Esophagus (tissue), 2 donors: ENCODE results near the gene KRT6B. TPM values are rescaled to one million over a fixed set of nuclear protein-coding genes. Genes with fewer than 3 reads are reported as not detected.

Experiments used
- H3K27ac ChIP-seq, 2 donors: one replicate each; pipeline ENCODE4 v1.5.1; 2013; ENCODE audit warnings: low read depth in 2 of 2, mild to moderate bottlenecking in 2 of 2, inconsistent platforms in 1 of 2, low read length in 1 of 2, moderate library complexity in 1 of 2
- H3K27me3 ChIP-seq, 2 donors: one replicate each; pipeline ENCODE4 v1.6.1; 2013; ENCODE audit warnings: low read length in 2 of 2, control low read depth in 1 of 2, mild to moderate bottlenecking in 1 of 2; ENCODE audit not compliant: insufficient read depth in 2 of 2, control insufficient read depth in 1 of 2
- H3K36me3 ChIP-seq, 2 donors: one replicate each; pipeline ENCODE4 v1.6.1; 2013; ENCODE audit warnings: low read length in 1 of 2; ENCODE audit not compliant: control insufficient read depth in 2 of 2, insufficient read depth in 2 of 2
- H3K4me1 ChIP-seq, 2 donors: one replicate each; pipeline ENCODE4 v1.6.1; 2013; ENCODE audit warnings: low read length in 1 of 2; ENCODE audit not compliant: control insufficient read depth in 2 of 2, insufficient read depth in 2 of 2
- H3K4me3 ChIP-seq, 2 donors: one replicate each; pipeline ENCODE4 v1.5.1; 2013; ENCODE audit warnings: low read length in 2 of 2, mild to moderate bottlenecking in 2 of 2, low read depth in 1 of 2, moderate library complexity in 1 of 2
- H3K9me3 ChIP-seq, 2 donors: one replicate each; pipeline ENCODE4 v1.6.1; 2013; ENCODE audit warnings: mild to moderate bottlenecking in 2 of 2, low read depth in 1 of 2, low read length in 1 of 2, moderate library complexity in 1 of 2; ENCODE audit not compliant: control insufficient read depth in 2 of 2, insufficient read depth in 1 of 2
- WGBS, 2 donors: extraction: QIAGEN DNeasy Blood & Tissue Kit; methylation state at CpG; one replicate each; pipeline ENCODE4 v1.1.7; 2013; 5-methylcytosine and 5-hydroxymethylcytosine counted together
- polyA plus RNA-seq, 2 donors: library from polyadenylated mRNA; stranded (reverse); fragments of 200-250 nt; gene quantifications; one replicate each; pipeline ENCODE4 v1.2.3, GENCODE V29; 2013
- donor health status: healthy with polysubstance abuse.
- donor health status: Bipolar disorder and iron deficiency.

KRT6B gene
- polyA plus RNA-seq, 2 donors: 106 to 453 TPM

DNA sequence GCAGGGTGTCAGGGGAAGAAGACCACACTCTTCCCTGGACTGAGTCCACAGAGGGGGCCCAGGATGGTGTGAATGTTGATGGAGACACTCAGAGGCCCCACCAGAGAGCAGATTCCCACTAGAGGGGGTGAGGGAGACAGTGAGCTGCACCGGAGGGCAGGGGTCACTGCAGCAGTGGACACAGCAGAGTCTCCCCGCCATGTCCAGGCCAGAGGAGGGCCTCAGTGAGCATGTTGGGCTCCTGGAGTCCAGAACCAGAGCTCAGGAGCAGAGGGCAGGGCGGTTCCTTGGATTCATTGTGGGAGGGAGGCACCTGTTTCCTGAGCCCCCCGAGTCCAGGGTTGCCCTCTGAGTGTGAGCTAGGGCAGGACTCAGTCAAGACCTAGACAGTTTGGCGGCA lies 44.0 kb downstream of the KRT6B start:
- Histone ChIP-seq H3K27ac (no peak overlapping the region), H3K4me3 (no peak overlapping the region), H3K27me3 (no peaks in the 10 kb centered on the region), H3K9me3 (no peaks in the 10 kb centered on the region), H3K36me3 (no peaks in the 10 kb centered on the region), H3K4me1 (peaks cover 0 to 4% of the 10 kb centered on the region in 2 donors)
- 88 to 93% methylated on average over 5 of the region's 5 CpGs for WGBS, 2 donors

DNA sequence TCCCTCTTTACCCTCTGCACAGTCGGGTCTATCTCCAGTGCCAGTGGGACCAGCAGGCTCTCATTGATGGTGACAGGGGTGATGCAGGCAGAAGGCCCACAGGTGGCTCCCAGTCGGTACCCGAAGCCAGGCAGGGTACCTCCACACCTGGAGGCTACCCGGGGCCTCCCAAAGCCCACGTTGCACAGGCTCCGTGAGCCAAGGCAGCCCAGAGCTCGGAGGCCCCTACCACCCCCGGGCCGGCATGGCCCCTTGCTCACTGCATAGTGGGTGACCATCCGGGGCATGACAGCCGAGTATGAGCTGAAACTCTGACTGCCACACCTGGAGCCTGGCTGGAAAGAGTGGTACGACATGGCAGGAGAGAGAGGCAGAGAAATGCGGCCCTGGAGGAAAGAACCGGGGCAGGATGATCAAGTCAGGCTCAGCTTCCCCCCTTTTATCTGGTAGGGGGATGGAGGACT lies 46.0 kb downstream of the KRT6B start, which contains the start of gene KRT82:
KRT82 (minus strand) TSS at position 414 of the 464 bp plus-strand sequence; CDS start at position 356, 58 bp downstream.
- H3K27me3 ChIP-seq: no peaks in the 10 kb centered on the region
- H3K4me1 ChIP-seq: no peaks in the 10 kb centered on the region
- 92 to 94% methylated on average over 14 of the region's 14 CpGs for WGBS, 2 donors
- no peaks in the 10 kb centered on the region for H3K36me3 ChIP-seq
- H3K9me3 ChIP-seq: no peaks in the 10 kb centered on the region
- no peak within 1 kb of the TSS for H3K27ac ChIP-seq
- no peak within 1 kb of the TSS for H3K4me3 ChIP-seq

DNA sequence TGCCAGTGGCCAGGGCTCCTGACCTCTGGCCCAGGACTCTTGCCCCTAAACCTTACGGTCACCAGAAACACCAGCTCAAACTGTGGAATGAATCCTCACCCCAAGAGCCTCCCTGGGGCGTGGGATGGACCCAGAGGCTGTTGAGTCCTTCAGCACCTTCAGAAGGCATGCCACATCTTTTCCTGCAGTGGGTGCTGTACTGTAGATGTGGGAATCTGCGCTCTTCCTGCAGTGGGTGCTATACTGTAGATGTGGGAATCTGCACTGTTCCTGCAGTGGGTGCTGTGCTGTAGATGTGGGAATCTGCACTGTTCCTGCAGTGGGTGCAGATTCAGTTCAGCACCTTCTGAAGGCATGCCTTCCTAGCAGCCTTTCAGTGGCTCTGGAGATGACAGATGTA lies 47.0 kb downstream of the KRT6B start:
- no peaks in the 10 kb centered on the region for H3K4me1 ChIP-seq
- H3K27me3 ChIP-seq: no peaks in the 10 kb centered on the region
- H3K27ac ChIP-seq: no peak overlapping the region
- no peaks in the 10 kb centered on the region for H3K36me3 ChIP-seq
- no peak overlapping the region for H3K4me3 ChIP-seq
- no peaks in the 10 kb centered on the region for H3K9me3 ChIP-seq
- WGBS, 2 donors: 83 to 91% methylated on average over 3 of the region's 3 CpGs

DNA sequence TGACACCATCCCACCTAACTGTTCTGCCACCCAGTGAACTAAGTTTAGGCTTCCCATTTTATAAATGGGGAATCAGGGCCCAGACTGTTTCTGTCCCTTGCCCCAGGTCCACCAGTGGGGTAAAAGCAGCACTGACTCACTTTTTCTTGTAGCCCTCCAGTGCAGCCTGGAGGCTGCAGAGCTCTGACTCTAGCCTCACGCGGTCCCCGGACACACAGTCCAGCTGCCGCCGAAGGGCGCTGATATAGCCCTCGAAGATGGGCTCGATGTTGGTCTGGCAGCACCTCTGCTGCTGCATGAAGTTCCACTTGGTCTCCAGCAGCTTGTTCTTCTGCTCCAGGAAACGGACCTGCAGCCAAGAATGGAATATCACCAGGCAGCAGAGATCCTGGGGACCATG lies 48.4 kb downstream of the KRT6B start:
- H3K4me3 ChIP-seq: no peak overlapping the region
- 93 to 94% methylated on average over 9 of the region's 9 CpGs for WGBS, 2 donors
- no peaks in the 10 kb centered on the region for H3K27me3 ChIP-seq
- H3K36me3 ChIP-seq: no peaks in the 10 kb centered on the region
- H3K9me3 ChIP-seq: no peaks in the 10 kb centered on the region
- H3K27ac ChIP-seq: no peak overlapping the region
- H3K4me1 ChIP-seq: no peaks in the 10 kb centered on the region

DNA sequence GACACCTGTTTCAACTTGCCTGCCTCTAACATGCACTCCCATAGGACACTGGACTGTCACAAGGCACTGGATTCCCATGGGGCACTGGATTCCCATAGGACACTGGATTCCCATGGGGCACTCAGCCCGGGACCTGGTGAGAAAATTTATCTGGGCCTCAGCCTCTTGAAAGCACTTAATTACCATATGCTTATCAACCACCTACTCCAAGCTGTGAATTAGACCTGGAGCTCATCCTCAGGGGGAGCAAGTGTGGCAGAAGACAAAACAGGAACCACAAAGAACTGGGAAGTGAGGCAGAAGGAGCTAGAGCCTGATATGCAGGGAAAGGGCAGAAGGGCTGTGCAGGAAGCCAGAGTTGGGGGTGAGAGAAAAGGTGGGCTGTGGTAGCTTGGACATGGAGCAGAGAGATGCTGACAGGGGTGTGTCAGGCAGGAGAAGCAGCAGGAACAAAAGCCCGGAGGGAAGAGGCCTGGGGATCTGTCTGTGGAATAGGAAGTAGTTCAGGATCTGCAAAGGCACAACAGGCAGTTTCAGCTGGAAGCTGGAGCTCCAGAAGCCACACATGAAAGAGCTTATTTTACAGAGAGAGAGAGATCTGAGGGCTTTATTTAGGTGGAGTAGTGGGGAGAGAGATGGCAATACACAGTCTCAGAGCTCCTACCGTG lies 48.9 kb downstream of the KRT6B start:
- no peaks in the 10 kb centered on the region for H3K9me3 ChIP-seq
- WGBS, 2 donors: 68 to 72% methylated on average over 3 of the region's 3 CpGs
- H3K4me1 ChIP-seq: no peaks in the 10 kb centered on the region
- no peak overlapping the region for H3K4me3 ChIP-seq
- H3K27me3 ChIP-seq: no peaks in the 10 kb centered on the region
- no peak overlapping the region for H3K27ac ChIP-seq
- H3K36me3 ChIP-seq: no peaks in the 10 kb centered on the region

DNA sequence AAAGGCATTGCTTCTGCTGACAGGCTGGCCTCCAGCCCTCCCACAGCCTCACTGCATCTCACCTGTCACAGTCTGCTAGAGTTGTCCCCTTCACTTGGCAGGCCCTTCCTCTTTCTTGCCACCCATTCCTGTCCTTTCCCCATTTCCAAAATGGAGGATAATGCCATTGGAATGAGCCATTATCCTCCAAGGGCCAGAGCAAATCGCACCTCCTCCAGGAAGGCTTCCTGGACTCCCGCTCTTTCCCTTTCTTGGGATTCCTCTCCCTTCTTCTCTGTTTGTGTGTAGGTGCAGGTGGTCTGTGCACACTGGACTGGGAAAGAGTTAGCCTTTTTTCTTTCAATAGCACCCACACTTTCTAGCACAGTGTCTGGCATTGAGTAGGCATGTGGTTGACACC lies 49.6 kb downstream of the KRT6B start:
- Histone ChIP-seq H3K27ac (no peak overlapping the region), H3K9me3 (no peaks in the 10 kb centered on the region), H3K27me3 (no peaks in the 10 kb centered on the region), H3K4me1 (no peaks in the 10 kb centered on the region), H3K4me3 (no peak overlapping the region), H3K36me3 (no peaks in the 10 kb centered on the region)
- 95 to 100% methylated on average over 2 of the region's 2 CpGs for WGBS, 2 donors

DNA sequence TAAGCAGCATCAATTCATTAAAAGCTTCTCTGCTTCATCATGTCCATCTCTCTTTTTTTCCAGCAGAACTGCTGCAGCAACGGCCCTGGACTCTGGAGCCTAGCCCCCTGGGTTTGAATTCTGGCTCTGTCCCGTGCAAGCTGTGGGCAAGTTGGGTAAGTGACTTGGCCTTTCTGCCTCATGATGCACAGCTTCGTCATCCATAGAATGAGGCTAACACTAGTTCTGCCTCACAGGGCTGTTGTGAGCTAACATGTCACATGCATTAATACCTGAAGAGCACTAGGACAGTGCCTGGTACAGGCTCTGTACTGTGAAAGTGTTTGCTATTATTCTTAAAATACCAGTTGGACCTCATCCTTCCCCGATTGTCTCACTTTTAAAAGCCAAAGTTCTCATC lies 50.0 kb downstream of the KRT6B start:
- WGBS, 2 donors: 81 to 83% methylated on average over 4 of the region's 4 CpGs
- Histone ChIP-seq H3K36me3 (no peaks in the 10 kb centered on the region), H3K27ac (no peak overlapping the region), H3K4me3 (no peak overlapping the region), H3K27me3 (no peaks in the 10 kb centered on the region), H3K4me1 (no peaks in the 10 kb centered on the region), H3K9me3 (no peaks in the 10 kb centered on the region)

DNA sequence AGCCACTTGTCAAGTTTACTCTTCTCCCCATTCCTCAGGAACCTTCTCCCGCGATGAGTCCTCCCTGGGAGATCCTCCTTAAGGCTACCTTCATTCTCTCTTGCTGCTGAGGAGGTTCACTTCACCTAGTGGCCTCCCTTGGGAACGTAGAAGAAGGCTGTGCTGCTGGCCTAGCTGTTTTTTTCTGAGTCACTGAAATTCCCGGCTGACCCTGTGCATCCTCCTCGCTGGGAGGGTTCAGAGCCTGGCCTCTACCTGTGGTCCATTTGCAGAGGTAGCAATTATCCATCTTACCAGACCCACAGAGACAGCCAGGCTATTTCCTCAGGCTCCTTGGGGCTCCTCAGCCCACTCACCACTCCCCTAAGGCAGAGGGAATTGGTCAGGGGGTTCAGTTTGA lies 50.4 kb downstream of the KRT6B start:
- H3K4me1 ChIP-seq: no peaks in the 10 kb centered on the region
- H3K27me3 ChIP-seq: no peaks in the 10 kb centered on the region
- 76 to 86% methylated on average over 5 of the region's 5 CpGs for WGBS, 2 donors
- no peaks in the 10 kb centered on the region for H3K36me3 ChIP-seq
- H3K4me3 ChIP-seq: no peak overlapping the region
- H3K9me3 ChIP-seq: no peaks in the 10 kb centered on the region
- no peak overlapping the region for H3K27ac ChIP-seq

DNA sequence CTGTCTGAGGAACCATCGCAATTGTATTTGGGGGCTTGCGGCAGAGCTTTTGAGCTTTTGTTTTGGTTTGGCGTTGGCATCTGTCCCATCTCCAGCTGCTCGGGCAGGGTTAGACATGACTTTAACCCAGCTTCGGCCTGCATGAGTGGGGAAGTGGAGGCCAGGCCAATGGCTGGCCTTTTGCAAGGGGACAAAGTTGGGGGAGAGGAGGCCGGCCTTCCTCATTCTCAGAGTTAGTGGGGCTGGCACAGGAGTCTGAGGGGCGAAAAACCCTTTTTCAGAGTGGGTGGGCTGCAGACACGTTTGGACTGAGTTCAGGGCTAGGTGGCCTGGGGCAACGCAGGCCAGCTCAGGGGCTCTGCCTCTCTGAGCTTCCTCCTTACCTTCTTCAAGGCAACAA lies 51.0 kb downstream of the KRT6B start:
- no peaks in the 10 kb centered on the region for H3K9me3 ChIP-seq
- no peak overlapping the region for H3K4me3 ChIP-seq
- H3K27me3 ChIP-seq: no peaks in the 10 kb centered on the region
- H3K27ac ChIP-seq: no peak overlapping the region
- 84 to 90% methylated on average over 9 of the region's 9 CpGs for WGBS, 2 donors
- no peaks in the 10 kb centered on the region for H3K36me3 ChIP-seq
- no peaks in the 10 kb centered on the region for H3K4me1 ChIP-seq

DNA sequence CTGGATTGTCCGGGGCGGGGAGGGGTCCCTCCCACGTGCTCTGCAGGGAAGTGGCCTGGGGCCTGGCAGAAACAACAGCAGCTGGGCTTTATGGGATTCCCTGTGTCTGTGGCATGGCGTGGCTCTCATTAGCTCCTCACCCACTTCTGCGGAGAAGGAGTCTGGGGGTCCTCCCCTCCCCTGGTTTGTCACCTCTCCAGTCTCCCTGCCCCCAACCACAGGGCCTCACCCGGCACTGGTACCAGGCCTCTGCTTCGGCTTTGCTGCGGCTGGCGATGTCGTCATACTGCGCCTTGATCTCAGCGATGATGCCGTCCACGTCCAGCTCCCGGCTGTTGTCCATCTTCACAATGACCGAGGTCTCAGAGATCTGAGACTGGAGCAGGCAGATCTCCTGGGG lies 52.2 kb downstream of the KRT6B start:
- Histone ChIP-seq H3K27me3 (no peaks in the 10 kb centered on the region), H3K9me3 (no peaks in the 10 kb centered on the region), H3K36me3 (no peaks in the 10 kb centered on the region), H3K4me3 (no peak overlapping the region), H3K27ac (no peak overlapping the region), H3K4me1 (no peaks in the 10 kb centered on the region)
- 95% methylated on average over 16 of the region's 16 CpGs for WGBS, 2 donors
